ENCODE measurements around the gene ZGRF1. TPM values are rescaled to one million over a fixed set of nuclear protein-coding genes. Genes with fewer than 3 reads are reported as not detected.
"Not testable (repeated sequence)": the region's sequence is repeated elsewhere in the genome, so short reads cannot be mapped to it uniquely, and the experiment has no call there.

Gene ZGRF1
- total and polyA plus RNA-seq, 2 donors (not counting 3 experiments of a cell fraction or from before 2014, with no cell fraction given), result 2.4 to 14.4 TPM

GRCh38 chr4:112616984-112617383, 19.7 kb downstream of the ZGRF1 start:
- Histone ChIP-seq H4K20me1 (replicated peaks; ENCODE audit: control insufficient read depth, extremely low read depth, insufficient read depth, low read length) (no peaks in the 10 kb centered on the region), H3K9ac (replicated peaks; ENCODE audit: extremely low read depth, insufficient read depth, low read length) (no peak overlapping the region), H3K27me3 (ENCODE audit: control insufficient read depth in 2 of 2, insufficient read depth in 2 of 2, low read length in 2 of 2) (no peaks in the 10 kb centered on the region), H3K4me1 (ENCODE audit: control insufficient read depth, extremely low read depth, insufficient read depth, low read length) (no peaks in the 10 kb centered on the region), H2AFZ (ENCODE audit: low read depth, low read length) (no peak overlapping the region), H3K4me3 (replicated peaks in 1 of 3; ENCODE audit: insufficient read depth in 1 of 3, low read depth in 1 of 3, low read length in 3 of 3) (no peak overlapping the region), H3K79me2 (ENCODE audit: control insufficient read depth, insufficient read depth, low read length) (no peaks in the 10 kb centered on the region), H3K9me1 (replicated peaks; ENCODE audit: control insufficient read depth, extremely low read depth, insufficient read depth, low read length) (no peaks in the 10 kb centered on the region), H3K4me2 (ENCODE audit: insufficient read depth, low read length) (no peak overlapping the region), H3K27ac (ENCODE audit: insufficient read depth, low read depth, low read length) (no peak overlapping the region), H3K9me3 (replicated peaks; ENCODE audit: control insufficient read depth, insufficient read depth, low read length) (no peaks in the 10 kb centered on the region), H3K36me3 (ENCODE audit: control insufficient read depth in 2 of 2, extremely low read depth in 1 of 2, insufficient read depth in 2 of 2, low read length in 2 of 2) (no peaks in the 10 kb centered on the region)
- DNase-seq (ENCODE audit: low read depth, low spot score) (no peak), FAIRE-seq (no peak)
- no TSS peak for BruUV-seq (replicated peaks)
- POLR2A ChIA-PET, result no interaction called here
- CTCF ChIA-PET, result interaction anchor here (0.7 kb wide), 1 partner anchor 12 kb away, joined by 3 read pairs; no protein-coding TSS in a partner anchor
- TF ChIP-seq FOS (IDR thresholded peaks at IDR 0.05; ENCODE audit: borderline replicate concordance, insufficient read depth, low read length) (no peak), MYC (IDR thresholded peaks at IDR 0.05; ENCODE audit: low read depth, low read length) (no peak), JUN (IDR thresholded peaks at IDR 0.05; ENCODE audit: borderline replicate concordance, insufficient read depth, insufficient read length, low read depth) (no peak), EZH2 (IDR thresholded peaks at IDR 0.05; ENCODE audit: borderline replicate concordance, low read depth, low read length, severe bottlenecking) (no peak), POLR2AphosphoS5 (IDR thresholded peaks at IDR 0.05; ENCODE audit: insufficient read depth, low read depth, low read length) (no peak), CTCF (IDR thresholded peaks at IDR 0.05; ENCODE audit: extremely low read depth in 1 of 2, insufficient read depth in 1 of 2, low read depth in 1 of 2, low read length in 2 of 2) (no peak)
- intact Hi-C loops (cut with micrococcal nuclease), result no loop called here
- dilution Hi-C loops (cut with MboI; ENCODE audit: extremely low pct_ligation_motif_present, low sequenced_read_pairs), result no loop called here

- H3K4me1 ChIP-seq (ENCODE audit: control insufficient read depth, extremely low read depth, insufficient read depth, low read length); dilution Hi-C loops (cut with MboI; ENCODE audit: extremely low pct_ligation_motif_present, low sequenced_read_pairs); H3K9ac ChIP-seq (replicated peaks; ENCODE audit: extremely low read depth, insufficient read depth, low read length); BruUV-seq (replicated peaks); H3K27ac ChIP-seq (ENCODE audit: insufficient read depth, low read depth, low read length); H3K27me3 ChIP-seq (ENCODE audit: control insufficient read depth in 2 of 2, insufficient read depth in 2 of 2, low read length in 2 of 2); H4K20me1 ChIP-seq (replicated peaks; ENCODE audit: control insufficient read depth, extremely low read depth, insufficient read depth, low read length); POLR2A ChIA-PET; H3K4me2 ChIP-seq (ENCODE audit: insufficient read depth, low read length); H2AFZ ChIP-seq (ENCODE audit: low read depth, low read length); intact Hi-C loops (cut with micrococcal nuclease); H3K9me1 ChIP-seq (replicated peaks; ENCODE audit: control insufficient read depth, extremely low read depth, insufficient read depth, low read length); H3K79me2 ChIP-seq (ENCODE audit: control insufficient read depth, insufficient read depth, low read length); H3K4me3 ChIP-seq (replicated peaks in 1 of 3; ENCODE audit: insufficient read depth in 1 of 3, low read depth in 1 of 3, low read length in 3 of 3); DNase-seq (ENCODE audit: low read depth, low spot score); FAIRE-seq; H3K36me3 ChIP-seq (ENCODE audit: control insufficient read depth in 2 of 2, extremely low read depth in 1 of 2, insufficient read depth in 2 of 2, low read length in 2 of 2); H3K9me3 ChIP-seq (replicated peaks; ENCODE audit: control insufficient read depth, insufficient read depth, low read length): not testable (repeated sequence)
- CTCF ChIA-PET, result interaction anchor here (1.9 kb wide), 1 partner anchor 8 kb away, joined by 10 read pairs; no protein-coding TSS in a partner anchor
Measured at GRCh38 chr4:112612814-112613213, 23.9 kb downstream of the ZGRF1 start.

Data from endothelial cell of umbilical vein (primary cell).